Naive B cell (primary cell): ENCODE data around the gene FILIP1. TPM values are rescaled to one million over a fixed set of nuclear protein-coding genes. Genes with fewer than 3 reads are reported as not detected.

ENCODE experiments used
- ATAC-seq, 2 donors: fragments of 150-1000 bp; cut with Tn5 transposase; 2 replicates each; pipeline ENCODE4 v1.10.0; 2021; ENCODE audit warnings: low read depth in 2 of 2, mild to moderate bottlenecking in 2 of 2, moderate library complexity in 2 of 2
- DNase-seq: peaks from one replicate; pipeline ENCODE4 v3.0.0; 2022
- H3K27ac Mint-ChIP-seq, 6 donors: one replicate each; pipeline ENCODE4 v1.8.0; 2020 to 2022; ENCODE audit warnings: mild to moderate bottlenecking in 6 of 6, mixed read lengths in 6 of 6, moderate library complexity in 5 of 6, inconsistent platforms in 2 of 6
- H3K27me3 Mint-ChIP-seq, 3 donors: one replicate each; pipeline ENCODE4 v1.8.0; 2021 to 2022; ENCODE audit warnings: mixed read lengths in 3 of 3, mild to moderate bottlenecking in 1 of 3
- H3K36me3 Mint-ChIP-seq, 2 donors: one replicate each; pipeline ENCODE4 v1.8.0; 2020 to 2022; ENCODE audit warnings: mixed read lengths in 2 of 2, inconsistent platforms in 1 of 2, mild to moderate bottlenecking in 1 of 2
- H3K4me1 Mint-ChIP-seq, 3 donors: one replicate each; pipeline ENCODE4 v1.8.0; 2020 to 2022; ENCODE audit warnings: mixed read lengths in 3 of 3, inconsistent platforms in 1 of 3, mild to moderate bottlenecking in 1 of 3, moderate library complexity in 1 of 3
- H3K4me3 Mint-ChIP-seq, 8 donors: one replicate each; pipeline ENCODE4 v1.8.0; 2020 to 2022; ENCODE audit warnings: mild to moderate bottlenecking in 8 of 8, mixed read lengths in 8 of 8, moderate library complexity in 8 of 8, inconsistent platforms in 2 of 8
- H3K9me3 Mint-ChIP-seq, 7 donors: one replicate each; pipeline ENCODE4 v1.8.0; 2020 to 2022; ENCODE audit warnings: mixed read lengths in 7 of 7, mild to moderate bottlenecking in 5 of 7, inconsistent platforms in 2 of 7, moderate library complexity in 1 of 7
- polyA plus RNA-seq, 6 donors: library from polyadenylated mRNA; unstranded; fragments of 300-500 nt; fragmentation: Illumina TruSeq; gene quantifications; one replicate each; pipeline ENCODE4 v1.2.3, GENCODE V29; 2021; ENCODE audit warnings: low read depth in 6 of 6

FILIP1 gene
- polyA plus RNA-seq, 6 donors from 2014 or later: not detected

DNA sequence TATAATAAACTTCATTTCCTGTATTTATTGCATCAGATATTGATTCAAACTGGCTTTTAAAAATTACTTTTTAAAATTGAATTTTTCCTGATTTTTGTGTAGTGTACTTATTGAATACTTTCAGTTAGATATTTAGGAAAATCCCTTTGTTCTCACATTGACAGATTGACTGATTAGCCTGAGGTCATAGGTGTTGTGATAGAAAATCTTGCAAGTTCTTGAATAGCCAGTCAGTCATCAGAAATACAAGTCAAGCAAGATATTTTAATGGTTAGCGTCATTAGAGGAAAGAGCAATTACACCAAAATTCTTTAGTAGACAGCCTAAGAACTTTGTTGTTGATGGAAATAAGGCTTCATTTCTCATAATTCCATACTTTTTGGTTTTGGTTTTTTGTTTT, 205.6 kb downstream of the FILIP1 start:
- Mint-ChIP-seq H3K4me3 (peak overlapping the region in 1 of 8 donors; percentile 13), H3K4me1 (peaks cover 4 to 9% (median 8%) of the 10 kb centered on the region in 3 donors), H3K9me3 (no peaks in the 10 kb centered on the region), H3K27me3 (no peaks in the 10 kb centered on the region), H3K36me3 (peaks cover 0 to 4% of the 10 kb centered on the region in 2 donors), H3K27ac (no peak overlapping the region)
- ATAC-seq: no peak
- DNase-seq: no peak

- Mint-ChIP-seq H3K36me3 (peaks cover 0 to 4% of the 10 kb centered on the region in 2 donors), H3K27ac (no peak overlapping the region), H3K9me3 (no peaks in the 10 kb centered on the region), H3K4me1 (peaks cover 4 to 11% (median 9%) of the 10 kb centered on the region in 3 donors), H3K4me3 (peak overlapping the region in 1 of 8 donors; percentile 78), H3K27me3 (no peaks in the 10 kb centered on the region)
- no peak for DNase-seq
- ATAC-seq: no peak
Measured at GRCh38 chr6:75287424-75287823, 206.2 kb downstream of the FILIP1 start.

GRCh38 chr6:75286955-75287354, 206.6 kb downstream of the FILIP1 start:
- peak overlapping the region in 3 of 8 donors; percentile 16 to 78 (median 38) for H3K4me3 Mint-ChIP-seq
- H3K4me1 Mint-ChIP-seq: peaks cover 7 to 11% (median 9%) of the 10 kb centered on the region in 3 donors
- no peaks in the 10 kb centered on the region for H3K27me3 Mint-ChIP-seq
- no peaks in the 10 kb centered on the region for H3K9me3 Mint-ChIP-seq
- peak overlapping the region in 3 of 6 donors; percentile 6 to 71 (median 45) for H3K27ac Mint-ChIP-seq
- DNase-seq: no peak
- no peak for ATAC-seq
- peaks cover 0 to 4% of the 10 kb centered on the region in 2 donors for H3K36me3 Mint-ChIP-seq

DNA sequence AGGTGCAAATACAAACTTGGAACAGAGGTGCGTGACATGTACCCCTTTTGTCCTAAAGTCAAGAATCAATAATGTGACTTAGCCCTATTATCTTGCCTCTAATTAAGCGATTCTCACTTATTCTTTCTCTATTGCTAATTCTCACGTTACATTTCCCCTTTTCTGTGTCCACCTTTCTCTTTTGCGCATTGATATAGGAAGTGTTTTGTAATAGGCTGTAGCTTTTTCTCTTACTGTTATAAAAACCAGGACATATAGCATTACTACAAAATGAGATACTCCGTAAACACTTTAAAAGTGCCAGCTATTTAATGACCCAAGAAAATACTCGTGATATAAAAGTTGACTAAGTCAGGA, 208.3 kb downstream of the FILIP1 start:
- no peaks in the 10 kb centered on the region for H3K9me3 Mint-ChIP-seq
- ATAC-seq (peak; percentile 11 to 24), DNase-seq (no peak)
- no peak overlapping the region for H3K27ac Mint-ChIP-seq
- peaks cover 8 to 11% (median 9%) of the 10 kb centered on the region in 3 donors for H3K4me1 Mint-ChIP-seq
- H3K36me3 Mint-ChIP-seq: peaks cover 0 to 4% of the 10 kb centered on the region in 2 donors
- no peak overlapping the region for H3K4me3 Mint-ChIP-seq
- no peaks in the 10 kb centered on the region for H3K27me3 Mint-ChIP-seq

- Mint-ChIP-seq H3K27me3 (no peaks in the 10 kb centered on the region), H3K4me3 (no peak within 1 kb of the TSS), H3K36me3 (peaks cover 0 to 4% of the 10 kb centered on the region in 2 donors), H3K27ac (no peak within 1 kb of the TSS), H3K4me1 (peaks cover 12 to 14% (median 13%) of the 10 kb centered on the region in 3 donors), H3K9me3 (no peaks in the 10 kb centered on the region)
- DNase-seq (peak; percentile 94), ATAC-seq (peak; percentile 85 to 88)
Measured at GRCh38 chr6:75284632-75285282, 208.8 kb downstream of the FILIP1 start, which contains the start of gene TMEM30A. TMEM30A (minus strand) TSS chr6:75284792; CDS start chr6:75284638, 154 bp downstream.

DNA sequence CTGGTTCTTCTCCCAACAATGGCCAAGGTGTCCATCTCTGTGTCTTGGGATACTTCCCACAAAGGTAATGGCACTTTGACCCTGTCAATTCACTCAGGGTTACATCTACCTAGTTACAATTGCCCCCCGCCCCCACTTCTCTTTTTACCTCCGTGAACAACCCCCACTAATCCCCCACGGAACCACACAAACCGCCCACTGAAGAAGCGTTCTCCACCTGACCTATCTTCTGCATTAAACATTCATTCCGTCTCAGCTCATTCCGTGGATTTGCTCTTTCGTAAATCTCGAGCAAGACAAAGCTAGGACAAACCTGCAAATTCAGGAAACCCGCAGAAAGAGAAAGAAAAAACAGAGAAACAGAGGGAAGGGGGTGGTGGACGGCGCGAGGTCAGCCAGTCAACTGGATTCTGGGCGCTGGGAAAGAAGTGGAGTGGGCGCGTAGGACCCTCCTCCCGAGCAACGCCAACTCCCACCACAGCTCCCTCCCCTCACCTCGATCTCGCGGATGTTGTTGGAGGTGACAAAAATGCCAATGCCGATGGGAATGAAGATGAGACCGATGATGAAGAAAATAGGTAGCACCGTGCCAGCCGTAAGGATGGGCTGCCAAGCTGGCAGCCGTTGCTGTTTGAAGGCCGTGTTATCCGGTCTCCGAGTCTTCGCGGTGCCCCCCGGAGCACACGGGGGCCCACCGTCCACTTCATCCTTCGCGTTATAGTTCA, 209.5 kb downstream of the FILIP1 start:
- no peaks in the 10 kb centered on the region for H3K27me3 Mint-ChIP-seq
- H3K27ac Mint-ChIP-seq: no peak overlapping the region
- ATAC-seq (peak; percentile 28 to 30), DNase-seq (peak; percentile 40)
- H3K4me1 Mint-ChIP-seq: peaks cover 12 to 19% (median 16%) of the 10 kb centered on the region in 3 donors
- H3K4me3 Mint-ChIP-seq: no peak overlapping the region
- peaks cover 0 to 4% of the 10 kb centered on the region in 2 donors for H3K36me3 Mint-ChIP-seq
- H3K9me3 Mint-ChIP-seq: no peaks in the 10 kb centered on the region

GRCh38 chr6:75282706-75283105, 210.9 kb downstream of the FILIP1 start:
- ATAC-seq: no peak
- H3K27me3 Mint-ChIP-seq: no peaks in the 10 kb centered on the region
- H3K36me3 Mint-ChIP-seq: no peaks in the 10 kb centered on the region
- no peak overlapping the region for H3K27ac Mint-ChIP-seq
- H3K4me3 Mint-ChIP-seq: peak overlapping the region in 2 of 8 donors; percentile 27 to 76
- H3K9me3 Mint-ChIP-seq: no peaks in the 10 kb centered on the region
- peaks cover 21 to 28% (median 24%) of the 10 kb centered on the region in 3 donors for H3K4me1 Mint-ChIP-seq
- DNase-seq: no peak

DNA sequence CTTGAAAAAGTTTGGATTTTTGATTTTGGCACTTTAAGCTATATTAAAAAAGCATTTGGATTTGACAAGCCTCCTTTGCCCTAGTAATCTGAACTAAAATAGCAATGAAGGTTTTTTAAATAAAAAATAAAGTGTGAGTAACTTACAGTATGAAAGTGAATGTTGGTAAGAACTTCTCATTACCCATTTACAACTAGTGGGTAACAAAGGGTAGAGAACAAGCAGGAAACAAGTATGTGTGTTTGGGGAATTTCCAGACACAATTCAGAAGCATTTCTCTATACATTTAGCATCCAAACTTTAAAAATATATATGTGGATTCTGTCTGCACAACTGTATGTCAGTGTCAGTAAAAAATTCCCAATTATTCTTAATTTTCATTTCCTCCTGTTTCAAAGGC, 211.9 kb downstream of the FILIP1 start:
- H3K27me3 Mint-ChIP-seq: no peaks in the 10 kb centered on the region
- peaks cover 0 to 2% (median 0%) of the 10 kb centered on the region in 7 donors for H3K9me3 Mint-ChIP-seq
- H3K4me1 Mint-ChIP-seq: peaks cover 19 to 28% (median 25%) of the 10 kb centered on the region in 3 donors
- peak overlapping the region in 1 of 8 donors; percentile 76 for H3K4me3 Mint-ChIP-seq
- no peaks in the 10 kb centered on the region for H3K36me3 Mint-ChIP-seq
- DNase-seq (no peak), ATAC-seq (no peak)
- H3K27ac Mint-ChIP-seq: peak overlapping the region in 1 of 6 donors; percentile 60

GRCh38 chr6:75280131-75280855, 213.3 kb downstream of the FILIP1 start:
- Mint-ChIP-seq H3K27ac (no peak overlapping the region), H3K36me3 (peaks cover 0 to 8% of the 10 kb centered on the region in 2 donors), H3K4me3 (no peak overlapping the region), H3K27me3 (no peaks in the 10 kb centered on the region), H3K9me3 (peaks cover 0 to 2% (median 0%) of the 10 kb centered on the region in 7 donors), H3K4me1 (peaks cover 30 to 32% (median 31%) of the 10 kb centered on the region in 3 donors)
- no peak for ATAC-seq
- DNase-seq: no peak

GRCh38 chr6:75279418-75279817, 214.2 kb downstream of the FILIP1 start:
- H3K27ac Mint-ChIP-seq: peak overlapping the region in 1 of 6 donors; percentile 67

DNA sequence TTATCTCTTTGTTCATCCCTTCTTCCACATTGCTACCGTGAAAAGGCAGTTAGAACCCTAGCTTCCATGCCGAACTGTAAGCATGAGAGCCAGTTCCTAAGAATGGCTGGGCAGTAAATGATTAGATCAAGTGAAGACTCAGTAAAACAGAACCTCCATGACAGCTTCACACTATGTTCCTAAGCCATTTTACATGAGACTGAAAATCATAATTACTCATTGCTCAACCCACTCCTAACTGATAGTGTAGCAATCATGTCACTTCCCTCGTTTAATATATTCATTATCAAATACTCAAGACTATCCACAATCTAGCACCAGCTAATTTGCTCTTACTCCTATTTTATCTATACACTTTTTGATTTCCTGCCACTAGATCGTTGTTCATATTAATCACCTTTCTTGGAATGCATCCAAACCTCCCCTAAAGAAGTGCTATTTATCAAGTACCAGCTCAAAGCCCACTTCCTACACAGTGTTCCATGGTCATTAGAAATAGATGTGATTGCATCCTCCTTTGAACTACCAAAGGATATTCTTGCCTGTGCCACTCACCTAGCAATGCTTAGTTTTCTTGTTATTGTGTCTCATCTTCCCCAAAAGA, 215.0 kb downstream of the FILIP1 start:
- H3K27me3 Mint-ChIP-seq: no peaks in the 10 kb centered on the region
- peak overlapping the region in 2 of 6 donors; percentile 1 to 7 for H3K27ac Mint-ChIP-seq
- H3K36me3 Mint-ChIP-seq: peaks cover 0 to 13% of the 10 kb centered on the region in 2 donors
- peaks cover 0 to 2% (median 0%) of the 10 kb centered on the region in 7 donors for H3K9me3 Mint-ChIP-seq
- no peak overlapping the region for H3K4me3 Mint-ChIP-seq
- ATAC-seq (no peak), DNase-seq (no peak)
- H3K4me1 Mint-ChIP-seq: peaks cover 41 to 45% (median 42%) of the 10 kb centered on the region in 3 donors

More at GRCh38 chr6:75279418-75279817, 214.2 kb downstream of the FILIP1 start:
- DNase-seq (no peak), ATAC-seq (no peak)
- Mint-ChIP-seq H3K9me3 (peaks cover 0 to 2% (median 0%) of the 10 kb centered on the region in 7 donors), H3K4me3 (no peak overlapping the region), H3K36me3 (peaks cover 0 to 13% of the 10 kb centered on the region in 2 donors), H3K4me1 (peaks cover 35 to 39% (median 37%) of the 10 kb centered on the region in 3 donors), H3K27me3 (no peaks in the 10 kb centered on the region)

DNA sequence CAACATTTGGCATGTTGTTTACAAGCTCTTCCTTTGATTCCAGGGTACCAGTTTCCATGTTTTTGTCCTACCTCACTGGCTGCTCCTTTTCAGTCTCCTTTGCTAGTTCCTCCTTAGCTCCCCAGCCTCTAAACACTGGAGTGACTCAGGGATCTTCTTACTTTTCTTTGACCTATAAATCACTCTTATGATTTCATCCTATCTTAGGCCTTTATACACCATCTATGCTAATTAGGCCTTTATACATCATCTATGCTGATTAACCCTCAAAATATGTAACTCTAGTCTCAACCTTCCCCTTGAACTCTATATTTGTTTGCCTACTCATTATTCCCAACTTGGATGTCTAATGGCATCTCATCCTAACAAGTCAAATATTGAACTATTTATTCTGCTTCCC, 218.5 kb downstream of the FILIP1 start:
- Mint-ChIP-seq H3K27ac (peak overlapping the region in 4 of 6 donors; percentile 0 to 77 (median 12)), H3K4me3 (no peak overlapping the region), H3K27me3 (no peaks in the 10 kb centered on the region), H3K4me1 (peaks cover 50 to 63% (median 51%) of the 10 kb centered on the region in 3 donors), H3K9me3 (peaks cover 0 to 2% (median 0%) of the 10 kb centered on the region in 7 donors), H3K36me3 (peaks cover 0 to 13% of the 10 kb centered on the region in 2 donors)
- ATAC-seq (no peak), DNase-seq (no peak)

DNA sequence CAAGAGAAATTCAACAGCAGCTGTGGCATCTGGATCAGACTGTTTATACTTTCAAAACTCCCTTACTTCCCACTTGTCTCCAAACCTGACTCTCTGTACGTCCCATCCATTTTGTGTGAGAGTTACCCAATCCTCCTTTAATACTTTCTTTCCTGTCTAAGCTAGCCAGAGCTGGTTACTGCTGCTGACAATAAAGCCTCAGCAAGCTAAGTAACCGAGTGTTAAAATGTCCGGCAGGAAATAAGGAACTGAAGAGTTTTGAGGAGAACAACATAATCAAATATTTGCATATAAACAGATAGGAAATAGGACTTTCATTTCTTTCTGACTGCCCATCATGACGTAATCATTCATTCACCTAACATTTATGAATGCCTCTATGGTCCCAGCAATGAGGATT, 220.6 kb downstream of the FILIP1 start:
- Mint-ChIP-seq H3K9me3 (peaks cover 0 to 2% (median 0%) of the 10 kb centered on the region in 7 donors), H3K27me3 (no peaks in the 10 kb centered on the region), H3K36me3 (peaks cover 0 to 13% of the 10 kb centered on the region in 2 donors), H3K4me1 (peaks cover 41 to 56% (median 46%) of the 10 kb centered on the region in 3 donors), H3K4me3 (no peak overlapping the region), H3K27ac (peak overlapping the region in 2 of 6 donors; percentile 42 to 61)
- peak in 1 of 2 donors; percentile 71 for ATAC-seq
- no peak for DNase-seq
